Loucy (cell line): Measurements from ENCODE around the gene CAST.

Experiments used
- CTCF ChIP-seq: fragments of 200-600 bp; sonication (generic); conservative IDR thresholded peaks from 2 replicates; pipeline ENCODE4 v1.5.1; 2014; ENCODE audit warnings: mild to moderate bottlenecking, antibody characterized with exemption, low read length
- EZH2phosphoT487 ChIP-seq: fragments of 200-600 bp; IDR thresholded peaks from 2 replicates; pipeline ENCODE4 v1.6.1; 2018; ENCODE audit warnings: antibody characterized with exemption, mild to moderate bottlenecking, moderate library complexity, borderline replicate concordance

GRCh38 chr5:96663608-96664007 lies 1.4 kb downstream of the CAST start:
- TF ChIP-seq EZH2phosphoT487 (no peak), CTCF (no peak)
